ENCODE results near the gene ZFAND3.

Gene ZFAND3

GRCh38 chr6:37940074-37940847 is 120.7 kb downstream of the ZFAND3 start:
- H3K9ac ChIP-seq (ENCODE audit: low read depth, low read length): no peak overlapping the region
- H4K20me1 ChIP-seq (ENCODE audit: insufficient read depth, low read length): peaks cover 13% of the 10 kb centered on the region; the same call in 1 of the 2 replicates
- ATAC-seq (ENCODE audit: insufficient read depth, low read depth) (no peak), DNase-seq (no peak)
- no peaks in the 10 kb centered on the region for H3K9me3 ChIP-seq (ENCODE audit: insufficient read depth, low read length, severe bottlenecking)
- TF ChIP-seq EZH2 (IDR thresholded peaks at IDR 0.05; ENCODE audit: borderline replicate concordance, low read depth, low read length, severe bottlenecking) (no peak), CTCF (IDR thresholded peaks at IDR 0.05; ENCODE audit: borderline replicate concordance, extremely low read depth, low read length, poor library complexity, severe bottlenecking) (no peak)
- H3K4me3 ChIP-seq (ENCODE audit: low read depth in 1 of 2, low read length in 2 of 2): no peak overlapping the region
- peaks cover 45% of the 10 kb centered on the region for H3K79me2 ChIP-seq (ENCODE audit: insufficient read depth, low read length)
- H3K4me2 ChIP-seq (ENCODE audit: insufficient read depth, low read length): no peak overlapping the region
- H3K27ac ChIP-seq (ENCODE audit: low read length): no peak overlapping the region
- no peak overlapping the region for H2AFZ ChIP-seq (ENCODE audit: low read depth, low read length)
- H3K4me1 ChIP-seq (ENCODE audit: insufficient read depth, low read length): peaks cover 24% of the 10 kb centered on the region
- peaks cover 3% of the 10 kb centered on the region; the same call in 1 of the 2 replicates for H3K36me3 ChIP-seq (ENCODE audit: insufficient read depth, low read length)
- no peaks in the 10 kb centered on the region for H3K27me3 ChIP-seq (ENCODE audit: insufficient read depth, low read length, poor library complexity)

GRCh38 chr6:37941871-37942270 is 122.3 kb downstream of the ZFAND3 start:
- H2AFZ ChIP-seq (ENCODE audit: low read depth, low read length): no peak overlapping the region
- no peak overlapping the region for H3K9ac ChIP-seq (ENCODE audit: low read depth, low read length)
- H3K4me2 ChIP-seq (ENCODE audit: insufficient read depth, low read length): no peak overlapping the region
- H3K4me3 ChIP-seq (ENCODE audit: low read depth in 1 of 2, low read length in 2 of 2): no peak overlapping the region
- H3K9me3 ChIP-seq (ENCODE audit: insufficient read depth, low read length, severe bottlenecking): no peaks in the 10 kb centered on the region
- no peak for TF ChIP-seq EZH2 (IDR thresholded peaks at IDR 0.05; ENCODE audit: borderline replicate concordance, low read depth, low read length, severe bottlenecking)
- TF ChIP-seq CTCF (IDR thresholded peaks at IDR 0.05; ENCODE audit: borderline replicate concordance, extremely low read depth, low read length, poor library complexity, severe bottlenecking): no peak
- H3K27me3 ChIP-seq (ENCODE audit: insufficient read depth, low read length, poor library complexity): no peaks in the 10 kb centered on the region
- DNase-seq (no peak), ATAC-seq (ENCODE audit: insufficient read depth, low read depth) (no peak)
- no peak overlapping the region for H3K27ac ChIP-seq (ENCODE audit: low read length)
- peaks cover 3% of the 10 kb centered on the region; the same call in 1 of the 2 replicates for H3K36me3 ChIP-seq (ENCODE audit: insufficient read depth, low read length)
- H3K4me1 ChIP-seq (ENCODE audit: insufficient read depth, low read length): peaks cover 9% of the 10 kb centered on the region
- peaks cover 10% of the 10 kb centered on the region; the same call in 1 of the 2 replicates for H4K20me1 ChIP-seq (ENCODE audit: insufficient read depth, low read length)
- peaks cover 45% of the 10 kb centered on the region for H3K79me2 ChIP-seq (ENCODE audit: insufficient read depth, low read length)

- Histone ChIP-seq H3K9me3 (ENCODE audit: insufficient read depth, low read length, severe bottlenecking) (no peaks in the 10 kb centered on the region), H3K27me3 (ENCODE audit: insufficient read depth, low read length, poor library complexity) (no peaks in the 10 kb centered on the region), H4K20me1 (ENCODE audit: insufficient read depth, low read length) (peaks cover 10% of the 10 kb centered on the region; the same call in 1 of the 2 replicates), H3K79me2 (ENCODE audit: insufficient read depth, low read length) (peaks cover 49% of the 10 kb centered on the region), H2AFZ (ENCODE audit: low read depth, low read length) (no peak overlapping the region), H3K9ac (ENCODE audit: low read depth, low read length) (no peak overlapping the region), H3K4me3 (ENCODE audit: low read depth in 1 of 2, low read length in 2 of 2) (no peak overlapping the region), H3K4me1 (ENCODE audit: insufficient read depth, low read length) (no peaks in the 10 kb centered on the region), H3K4me2 (ENCODE audit: insufficient read depth, low read length) (no peak overlapping the region), H3K27ac (ENCODE audit: low read length) (no peak overlapping the region), H3K36me3 (ENCODE audit: insufficient read depth, low read length) (peaks cover 3% of the 10 kb centered on the region; the same call in 1 of the 2 replicates)
- DNase-seq: no peak
- TF ChIP-seq CTCF (IDR thresholded peaks at IDR 0.05; ENCODE audit: borderline replicate concordance, extremely low read depth, low read length, poor library complexity, severe bottlenecking) (no peak), EZH2 (IDR thresholded peaks at IDR 0.05; ENCODE audit: borderline replicate concordance, low read depth, low read length, severe bottlenecking) (no peak)
- ATAC-seq (ENCODE audit: insufficient read depth, low read depth): no peak
These were observed 123.3 kb downstream of the ZFAND3 start for GRCh38 chr6:37942606-37943376.
